ENCODE measurements around the gene MRE11.

The MRE11 gene

GRCh38 chr11:94504689-94505293 lies 11.1 kb upstream of the MRE11 start:
- peak; percentile 4 to 33 for DNase-seq

GRCh38 chr11:94501522-94501921 lies 7.9 kb upstream of the MRE11 start:
- no peak for DNase-seq

DNA sequence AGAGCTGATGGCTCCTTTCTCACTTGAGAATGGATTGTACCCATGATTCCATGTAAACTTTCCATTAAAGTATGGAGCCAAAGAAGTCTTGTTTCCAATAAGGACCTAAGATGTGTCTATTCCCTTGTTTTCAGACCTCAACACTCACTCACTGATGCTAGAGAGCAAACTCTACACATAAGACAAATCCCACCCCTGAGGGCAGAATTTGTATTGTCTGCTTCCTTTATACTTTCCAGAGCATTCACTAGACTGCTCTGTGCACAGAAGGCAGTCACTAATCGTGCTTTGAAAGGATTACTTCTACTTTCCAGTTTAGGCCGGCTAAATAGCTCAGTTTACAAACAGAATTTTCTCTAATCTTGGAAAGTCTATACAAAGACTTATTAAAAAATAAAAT lies 6.5 kb upstream of the MRE11 start:
- DNase-seq: no peak

GRCh38 chr11:94494126-94494680 lies 559 bp upstream of the MRE11 start:
- DNase-seq: peak in 1 of 2 experiments; percentile 69

- DNase-seq: no peak
These were observed 7.6 kb downstream of the MRE11 start for GRCh38 chr11:94486068-94486467.

DNA sequence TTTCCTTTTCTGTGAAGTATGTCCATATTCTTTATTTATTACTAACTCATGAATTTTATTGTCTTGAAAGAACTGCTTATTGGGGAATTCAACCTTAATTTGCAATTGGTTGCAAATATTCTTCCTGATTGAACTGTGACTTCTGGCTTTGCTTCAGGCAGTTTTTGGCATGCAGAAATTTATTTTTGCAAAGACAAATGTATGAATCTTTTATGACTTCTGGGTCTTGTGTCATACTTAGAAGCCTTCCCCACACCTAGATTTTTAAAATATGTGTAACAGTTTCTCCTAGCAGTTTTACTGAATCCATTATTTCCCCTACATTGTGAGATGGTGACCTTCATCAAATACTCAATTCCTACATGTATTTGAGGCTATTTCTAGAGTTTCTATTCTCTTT lies 12.3 kb downstream of the MRE11 start:
- DNase-seq: no peak

GRCh38 chr11:94477624-94478023 lies 16.0 kb downstream of the MRE11 start:
- no peak for DNase-seq

- no peak for DNase-seq
These were observed 20.5 kb downstream of the MRE11 start for GRCh38 chr11:94472916-94473799.

DNA sequence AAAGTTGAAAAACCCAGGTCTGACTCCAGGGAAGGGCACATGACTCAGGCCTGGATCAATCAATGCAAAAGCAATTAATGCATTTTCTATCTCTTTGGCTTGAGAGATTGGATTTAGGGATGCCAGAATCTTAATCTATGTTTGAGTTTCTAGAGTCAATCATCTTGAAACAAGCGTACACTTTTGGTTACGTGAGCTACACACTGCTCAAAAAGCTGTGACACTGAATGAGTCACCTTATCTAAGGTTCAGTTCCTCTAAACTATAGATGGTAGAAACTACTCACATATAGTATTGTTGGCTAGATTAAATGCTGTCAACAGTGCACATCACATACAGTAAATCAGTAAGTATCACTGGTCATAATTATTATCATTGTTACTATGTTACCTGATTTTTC lies 24.2 kb downstream of the MRE11 start:
- no peak for DNase-seq

DNA sequence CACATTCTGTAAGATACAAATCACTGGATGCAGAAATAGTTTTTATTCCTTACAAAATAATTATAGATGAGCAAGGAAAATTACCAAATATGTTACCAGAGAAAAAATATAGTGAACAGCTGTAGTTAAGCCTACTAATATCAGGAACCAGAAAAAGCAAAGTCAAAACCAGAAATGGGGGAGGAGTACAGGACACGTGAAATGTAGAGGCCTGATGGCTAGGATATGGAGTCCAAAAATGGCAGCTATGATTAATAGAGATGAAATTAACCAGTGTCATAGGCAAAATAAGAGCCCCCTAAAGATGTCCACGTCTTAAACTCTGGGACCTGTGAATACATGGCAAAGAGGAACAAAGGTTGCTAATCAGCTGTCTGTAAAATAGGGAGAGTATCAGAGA lies 34.1 kb downstream of the MRE11 start:
- no peak for DNase-seq

GRCh38 chr11:94457118-94458029 lies 36.3 kb downstream of the MRE11 start:
- DNase-seq: no peak

- DNase-seq: no peak
These were observed 37.8 kb downstream of the MRE11 start for GRCh38 chr11:94455861-94456260.

DNA sequence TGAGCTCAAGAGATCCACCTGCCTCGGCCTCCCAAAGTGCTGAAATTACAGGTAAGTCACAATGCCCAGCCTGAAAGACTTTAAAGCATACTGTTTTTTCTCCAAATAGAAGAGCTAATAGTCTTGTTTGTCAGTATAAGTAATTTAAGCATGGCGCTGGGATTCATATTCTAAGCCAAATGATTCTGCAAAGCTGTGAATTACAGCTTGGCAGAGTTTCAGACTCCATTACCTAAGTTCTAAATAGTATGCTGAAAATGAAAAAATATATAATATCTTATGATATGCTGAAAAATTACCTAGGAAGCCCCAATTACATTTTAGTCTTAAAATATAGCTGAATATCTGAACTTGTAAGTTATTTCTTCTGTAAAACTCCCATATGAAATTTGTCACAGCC lies 39.3 kb downstream of the MRE11 start:
- DNase-seq: no peak

DNA sequence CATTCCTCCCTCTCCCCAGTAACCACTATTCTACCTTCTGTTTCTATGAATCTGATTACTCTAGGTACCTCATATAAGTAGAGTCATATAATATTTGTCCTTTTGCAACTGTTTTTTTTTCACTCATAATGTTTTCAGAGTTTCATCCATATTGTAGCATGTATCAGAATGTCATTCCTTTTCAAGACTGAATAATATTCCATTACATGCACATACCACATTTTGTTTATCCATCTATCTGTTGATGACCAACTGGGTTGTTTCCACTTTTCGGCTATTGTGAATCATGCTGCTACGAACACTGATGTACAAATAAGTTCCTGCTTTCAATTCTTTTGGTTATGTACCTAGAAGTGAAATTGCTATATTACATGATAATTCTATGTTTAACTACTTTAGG lies 40.7 kb downstream of the MRE11 start:
- no peak for DNase-seq

DNA sequence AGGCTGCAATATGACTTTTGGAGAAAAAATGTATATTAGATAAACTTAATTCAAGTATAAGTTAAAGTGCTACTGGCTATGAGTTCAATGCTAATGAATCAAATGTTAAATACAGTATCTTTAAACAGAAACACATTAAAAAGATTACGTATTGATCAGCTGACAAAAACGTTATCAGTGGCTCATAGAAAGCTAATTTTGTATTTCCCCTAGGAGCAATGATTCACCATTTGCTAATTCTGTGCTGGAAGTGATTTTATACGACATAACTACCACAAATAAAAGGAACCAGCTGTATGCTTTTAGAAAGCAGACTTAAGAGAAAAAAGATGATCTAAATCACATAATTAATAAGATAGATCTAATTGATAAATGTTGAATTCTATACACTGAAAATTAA lies 43.6 kb downstream of the MRE11 start:
- DNase-seq: no peak

GRCh38 chr11:94449437-94449836 lies 44.2 kb downstream of the MRE11 start:
- DNase-seq: peak; percentile 16 to 27

- DNase-seq: no peak
These were observed 44.6 kb downstream of the MRE11 start for GRCh38 chr11:94449029-94449428.

- DNase-seq: no peak
These were observed 46.5 kb downstream of the MRE11 start for GRCh38 chr11:94447149-94447548.

GRCh38 chr11:94445641-94446040 lies 48.0 kb downstream of the MRE11 start:
- DNase-seq: no peak

GRCh38 chr11:94433049-94433448 lies 60.6 kb downstream of the MRE11 start:
- no peak for DNase-seq

- DNase-seq: no peak
These were observed 69.0 kb downstream of the MRE11 start for GRCh38 chr11:94424662-94425061.

DNA sequence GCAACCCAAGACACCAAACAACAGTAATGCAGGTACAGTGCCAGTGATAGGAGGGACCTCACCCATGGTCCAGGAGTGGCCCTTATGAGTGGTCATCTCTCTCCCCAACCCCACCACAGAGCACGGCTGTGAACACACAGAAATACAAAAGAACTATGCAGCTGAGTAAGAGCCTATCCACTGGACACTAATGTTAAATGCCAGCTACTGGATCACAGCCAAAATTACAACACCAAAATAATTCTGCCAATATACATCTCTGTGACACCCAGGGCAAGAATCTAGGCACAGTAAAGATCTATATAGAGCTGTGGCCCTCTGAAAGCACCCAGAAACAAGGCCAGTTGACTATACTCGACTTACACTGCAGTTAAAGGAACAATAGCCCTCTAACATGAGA lies 69.6 kb downstream of the MRE11 start:
- DNase-seq: no peak

DNA sequence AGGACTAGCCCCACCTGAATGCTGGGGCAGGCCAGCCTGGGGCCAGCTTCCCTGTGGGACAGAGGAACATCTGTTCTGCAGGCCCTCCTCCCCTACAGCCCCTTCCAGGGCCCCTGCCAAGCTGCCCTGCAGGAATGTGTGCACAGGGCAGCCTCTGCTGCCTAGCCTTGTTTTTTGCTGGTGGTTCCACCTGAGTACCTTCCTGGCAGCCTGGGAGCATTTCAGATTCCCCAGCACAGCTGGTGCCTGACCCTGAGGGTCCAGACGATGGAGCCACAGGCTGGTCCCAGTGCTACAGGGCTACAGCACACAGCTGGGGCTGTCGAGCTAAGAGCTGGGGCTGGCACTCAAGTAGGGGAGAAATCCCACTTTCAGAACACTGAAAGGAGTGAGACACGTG lies 70.1 kb downstream of the MRE11 start:
- DNase-seq: no peak

Measured in SHP77 (cell line).